Peyer's patch (tissue), 4 donors: ENCODE results near the gene MCTP1.

Experiments
- CTCF ChIP-seq, 6 experiments: fragments of 450-650 bp in 4 of 6; fragments of 200-600 bp in 2 of 6; sonication (generic) in 1 of 6; IDR thresholded peaks; one replicate each; pipeline ENCODE4 v1.5.1; 2017 to 2019; ENCODE audit warnings: antibody characterized with exemption in 6 of 6, mild to moderate bottlenecking in 3 of 6, moderate library complexity in 1 of 6
- POLR2A ChIP-seq, 2 donors: fragments of 450-650 bp; IDR thresholded peaks; one replicate each; pipeline ENCODE4 v1.5.1; 2017; ENCODE audit warnings: antibody characterized with exemption in 2 of 2, mild to moderate bottlenecking in 2 of 2, moderate library complexity in 2 of 2

GRCh38 chr5:95130941-95131340 lies 154.0 kb downstream of the MCTP1 start:
- TF ChIP-seq POLR2A (IDR thresholded peaks at IDR 0.05) (no peak), CTCF (IDR thresholded peaks at IDR 0.05) (no peak)
